ENCODE results near the gene CORO6.

CORO6 gene

DNA sequence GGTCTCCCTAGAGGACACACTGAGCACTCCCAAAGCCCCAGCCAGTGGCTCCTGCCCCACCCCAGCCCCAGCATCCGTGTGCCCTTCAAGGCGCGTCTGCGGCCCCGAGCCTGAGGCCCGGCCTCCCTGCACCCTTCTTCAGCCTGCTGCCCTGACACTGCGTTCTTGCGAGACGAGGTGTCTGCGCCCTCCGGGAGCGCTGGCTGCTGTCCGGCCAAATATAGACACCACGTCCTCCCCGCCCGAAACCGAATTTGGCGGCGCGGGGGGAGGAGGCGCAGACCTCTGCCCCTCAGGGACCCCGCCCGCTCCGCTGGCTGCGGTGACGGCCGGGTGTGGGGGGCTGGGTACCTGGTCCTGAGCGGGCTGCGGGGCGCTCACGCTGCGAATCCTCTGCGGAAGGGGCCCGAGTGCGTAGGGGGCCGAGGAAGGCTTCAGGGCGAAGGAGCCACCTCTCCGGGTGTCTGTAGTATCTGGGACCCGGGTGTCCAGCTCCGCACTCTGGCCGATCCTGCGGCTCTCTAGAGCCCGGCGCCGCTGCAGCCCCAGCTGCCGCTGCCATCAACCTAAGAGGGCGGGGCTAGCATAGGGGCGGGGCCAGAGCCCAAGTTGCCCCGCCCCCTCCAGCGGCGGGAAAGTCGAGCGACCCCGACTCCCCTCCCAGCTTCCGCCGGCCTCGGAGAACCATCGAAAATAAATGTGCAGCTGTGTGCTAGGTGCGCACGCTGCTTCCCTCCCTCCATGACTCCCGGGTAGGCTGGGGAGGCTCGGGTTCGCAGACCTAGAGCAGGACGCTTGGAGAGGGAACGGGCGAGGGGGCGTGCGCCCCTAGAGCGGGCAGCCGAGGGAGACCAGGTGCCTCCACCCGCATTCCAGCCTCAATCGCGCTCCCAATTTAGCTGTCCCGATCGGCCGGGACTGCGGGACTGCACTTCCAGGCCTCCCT, at the start of gene CORO6:
Gene CORO6, minus strand, starts transcription at position 576 of the 946 bp plus-strand sequence. CDS start 1,491 bp downstream, outside the sequence.
- DNase-seq (ENCODE audit: low read depth): peak; percentile 63
- H3K4me3 ChIP-seq (ENCODE audit: low read depth, low read length): peak within 1 kb of the TSS; percentile 64
- TF ChIP-seq, protein P1, sequence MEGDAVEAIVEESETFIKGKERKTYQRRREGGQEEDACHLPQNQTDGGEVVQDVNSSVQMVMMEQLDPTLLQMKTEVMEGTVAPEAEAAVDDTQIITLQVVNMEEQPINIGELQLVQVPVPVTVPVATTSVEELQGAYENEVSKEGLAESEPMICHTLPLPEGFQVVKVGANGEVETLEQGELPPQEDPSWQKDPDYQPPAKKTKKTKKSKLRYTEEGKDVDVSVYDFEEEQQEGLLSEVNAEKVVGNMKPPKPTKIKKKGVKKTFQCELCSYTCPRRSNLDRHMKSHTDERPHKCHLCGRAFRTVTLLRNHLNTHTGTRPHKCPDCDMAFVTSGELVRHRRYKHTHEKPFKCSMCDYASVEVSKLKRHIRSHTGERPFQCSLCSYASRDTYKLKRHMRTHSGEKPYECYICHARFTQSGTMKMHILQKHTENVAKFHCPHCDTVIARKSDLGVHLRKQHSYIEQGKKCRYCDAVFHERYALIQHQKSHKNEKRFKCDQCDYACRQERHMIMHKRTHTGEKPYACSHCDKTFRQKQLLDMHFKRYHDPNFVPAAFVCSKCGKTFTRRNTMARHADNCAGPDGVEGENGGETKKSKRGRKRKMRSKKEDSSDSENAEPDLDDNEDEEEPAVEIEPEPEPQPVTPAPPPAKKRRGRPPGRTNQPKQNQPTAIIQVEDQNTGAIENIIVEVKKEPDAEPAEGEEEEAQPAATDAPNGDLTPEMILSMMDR (IDR thresholded peaks at IDR 0.05; ENCODE audit: insufficient read depth, low read depth, low read length, missing control alignments): no peak

DNA sequence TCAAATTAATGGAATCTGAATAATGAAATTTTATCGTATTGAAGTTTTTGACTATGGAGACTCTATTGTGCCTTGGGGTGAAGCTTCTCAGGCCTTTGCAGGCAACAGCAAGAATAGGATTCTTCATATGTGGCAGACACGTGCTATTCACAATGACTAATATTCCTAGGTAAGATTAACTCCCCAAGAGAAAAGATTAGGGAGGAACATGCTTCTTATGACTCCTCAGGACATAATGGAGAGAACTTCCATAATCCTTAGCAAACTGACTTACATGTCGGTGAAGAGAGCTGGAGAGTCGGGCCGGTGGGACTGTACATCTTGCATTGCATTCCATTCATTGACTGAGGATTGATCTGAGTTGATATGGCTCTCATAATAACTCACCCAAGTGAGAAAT, 48.9 kb upstream of the CORO6 start:
- H3K4me3 ChIP-seq (ENCODE audit: low read depth, low read length): no peak overlapping the region
- DNase-seq (ENCODE audit: low read depth): no peak
- TF ChIP-seq, protein P1 (IDR thresholded peaks at IDR 0.05; ENCODE audit: insufficient read depth, low read depth, low read length, missing control alignments): no peak

DNA sequence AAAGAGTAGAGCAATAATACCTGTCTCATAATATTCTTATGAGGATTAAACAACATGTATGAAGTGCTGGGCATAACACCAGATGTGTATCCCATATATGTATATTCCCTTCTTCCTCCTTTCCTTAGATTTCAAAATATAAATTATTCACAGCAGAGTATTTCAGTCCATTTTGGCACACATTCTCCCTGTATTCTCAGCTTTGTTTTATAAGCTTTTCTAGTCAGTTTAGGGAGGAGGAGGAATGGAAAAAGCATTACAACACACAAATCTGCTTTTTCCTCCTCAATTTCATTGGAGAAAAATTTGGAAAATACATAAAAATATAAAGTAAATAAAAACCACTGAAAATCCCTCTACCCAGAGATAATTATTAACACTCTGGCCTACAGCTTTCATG, 46.6 kb upstream of the CORO6 start:
- H3K4me3 ChIP-seq (ENCODE audit: low read depth, low read length): no peak overlapping the region
- DNase-seq (ENCODE audit: low read depth): no peak
- TF ChIP-seq, protein P1 (IDR thresholded peaks at IDR 0.05; ENCODE audit: insufficient read depth, low read depth, low read length, missing control alignments): no peak

DNA sequence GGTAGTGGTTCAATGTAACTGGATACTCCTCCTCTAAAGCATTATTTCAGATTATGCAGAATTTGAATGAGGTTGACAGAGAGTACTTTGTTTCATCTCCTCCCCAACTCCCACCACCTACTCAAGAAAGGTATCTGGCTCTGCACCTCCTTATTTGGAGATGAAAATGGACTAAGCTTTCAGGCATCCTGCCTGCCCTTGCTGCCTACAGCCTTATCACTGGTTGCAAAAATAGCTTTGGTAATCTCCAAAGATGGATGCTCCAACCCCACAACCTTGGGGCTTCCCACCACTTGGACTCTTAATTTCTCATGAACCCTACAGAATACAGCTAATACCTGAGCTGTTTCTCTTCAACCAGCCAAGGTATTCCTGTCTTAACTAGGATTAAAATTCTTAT, 45.3 kb upstream of the CORO6 start:
- no peak for DNase-seq (ENCODE audit: low read depth)
- TF ChIP-seq, protein P1 (IDR thresholded peaks at IDR 0.05; ENCODE audit: insufficient read depth, low read depth, low read length, missing control alignments): no peak
- H3K4me3 ChIP-seq (ENCODE audit: low read depth, low read length): no peak overlapping the region

DNA sequence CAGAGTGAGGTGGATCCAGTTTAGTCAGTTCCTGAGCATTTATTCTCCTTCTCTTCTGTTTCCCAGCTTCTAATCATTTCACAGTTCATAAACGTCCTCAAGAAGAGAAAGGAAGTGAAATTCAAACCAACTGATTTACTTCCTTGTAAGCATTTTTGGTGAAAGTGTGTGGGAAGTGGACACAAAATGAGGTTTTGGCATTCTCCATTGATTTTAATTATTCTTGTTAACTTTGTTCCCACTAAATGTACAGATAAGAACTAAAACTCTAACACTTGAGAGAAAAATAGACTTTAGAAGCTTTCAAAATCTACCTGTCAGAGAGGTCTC, 42.7 kb upstream of the CORO6 start:
- TF ChIP-seq, protein P1 (IDR thresholded peaks at IDR 0.05; ENCODE audit: insufficient read depth, low read depth, low read length, missing control alignments): no peak
- no peak for DNase-seq (ENCODE audit: low read depth)
- H3K4me3 ChIP-seq (ENCODE audit: low read depth, low read length): no peak overlapping the region

DNA sequence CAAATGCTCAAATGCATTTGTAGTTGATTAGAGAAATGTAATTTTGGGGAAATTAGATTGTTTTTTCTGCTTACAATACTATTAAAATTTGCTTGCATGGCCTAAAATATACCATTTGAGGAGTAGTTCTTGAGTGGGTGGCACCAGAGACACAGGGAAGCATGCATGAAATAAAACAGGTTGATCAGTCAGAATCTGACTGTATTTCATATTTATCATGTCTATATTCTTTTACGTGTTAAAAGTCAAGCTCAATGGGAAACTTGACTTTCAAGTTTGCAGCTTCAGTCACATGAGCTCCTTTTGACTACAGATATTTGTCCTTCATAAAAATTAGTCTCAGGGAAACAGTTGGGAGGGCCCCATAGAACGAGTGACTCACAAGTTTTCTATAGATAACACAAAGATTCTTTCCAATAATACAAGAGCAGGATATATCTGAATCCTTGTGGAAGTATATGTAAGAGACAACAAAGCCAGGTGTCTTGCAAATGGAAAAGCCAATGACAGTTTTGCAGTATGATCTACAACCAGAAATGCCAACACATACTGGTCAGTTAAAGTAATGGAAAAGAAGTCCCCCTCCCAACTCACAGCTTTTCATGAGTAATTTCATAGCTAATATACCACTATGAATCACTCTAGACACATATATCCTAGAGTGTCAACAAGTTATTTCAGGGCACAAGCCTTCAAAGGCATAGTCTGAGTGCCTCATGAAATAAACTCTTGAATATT, 42.2 kb upstream of the CORO6 start:
- TF ChIP-seq, protein P1 (IDR thresholded peaks at IDR 0.05; ENCODE audit: insufficient read depth, low read depth, low read length, missing control alignments): no peak
- no peak overlapping the region for H3K4me3 ChIP-seq (ENCODE audit: low read depth, low read length)
- DNase-seq (ENCODE audit: low read depth): no peak
